CD4-positive, alpha-beta T cell treated with Interleukin-15 for 4 hours (primary cell): ENCODE measurements around the gene LRCH1.

Experiments used
- DNase-seq: peaks from one replicate; pipeline ENCODE4 v3.0.0-alpha.2; 2020; ENCODE audit warnings: low spot score

Gene LRCH1

GRCh38 chr13:46562152-46562551, 9.2 kb downstream of the LRCH1 start:
- DNase-seq: no peak

DNA sequence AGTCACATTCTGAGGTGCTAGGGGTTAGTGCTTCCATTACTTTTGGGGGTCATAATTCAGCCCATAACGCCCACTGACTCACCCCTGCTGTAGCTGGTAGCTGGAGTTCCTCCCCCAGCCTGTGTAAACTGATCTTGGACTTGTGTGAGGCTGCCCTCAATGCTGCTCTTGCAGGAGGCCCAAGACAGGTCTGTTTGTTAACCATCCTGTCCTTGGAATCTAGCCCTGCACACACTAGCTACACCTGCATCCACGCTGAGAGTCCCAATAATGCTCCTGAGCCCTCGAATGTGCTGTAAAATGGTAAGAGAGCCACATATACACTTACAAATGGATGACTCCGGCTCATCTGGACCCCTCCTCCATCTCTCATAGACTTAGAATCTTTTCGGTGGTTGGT, 9.6 kb downstream of the LRCH1 start:
- no peak for DNase-seq

DNA sequence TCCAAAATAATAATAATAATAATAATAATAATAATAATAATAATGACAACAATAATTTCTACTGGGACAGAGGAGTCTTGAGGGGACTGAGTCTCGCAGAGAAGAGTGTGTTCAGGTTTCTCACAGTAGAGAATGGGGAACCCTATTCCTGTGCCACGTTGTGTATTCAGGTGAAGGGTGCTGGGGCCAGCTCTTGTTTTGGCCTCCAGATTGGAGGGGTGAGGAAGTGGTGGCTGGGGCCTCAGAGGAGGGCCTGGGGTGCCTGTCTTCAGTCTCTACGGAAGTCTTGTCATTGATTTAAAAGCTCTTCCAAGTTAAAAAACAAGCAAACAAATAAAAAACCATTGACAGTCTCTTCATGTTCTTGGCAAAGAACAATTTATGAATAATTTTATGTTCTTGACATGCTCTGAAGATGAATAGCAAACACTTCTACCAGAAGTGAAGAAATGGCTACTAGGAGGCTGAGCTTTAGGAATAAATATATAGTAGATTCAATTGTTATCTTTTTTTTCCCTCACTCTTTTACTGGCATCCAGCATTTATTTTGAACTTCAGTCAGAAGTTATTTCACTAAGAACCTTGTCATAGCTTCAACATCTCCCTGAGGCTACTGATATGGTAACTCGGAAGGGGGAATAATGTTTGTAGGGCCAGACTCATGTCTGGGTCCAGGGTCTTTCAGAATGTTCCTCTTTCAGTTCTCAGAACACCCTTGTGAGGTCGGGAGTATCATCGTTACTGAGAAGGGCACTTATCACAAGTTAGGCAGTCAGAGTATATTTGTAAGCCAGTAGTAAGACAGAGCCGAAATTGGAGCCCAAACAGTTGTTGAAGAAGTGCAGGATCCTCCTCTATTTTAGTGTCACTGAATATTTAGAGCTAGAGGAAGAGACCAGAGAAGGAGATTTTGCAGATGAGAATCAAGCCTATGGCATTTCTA, 13.1 kb downstream of the LRCH1 start:
- DNase-seq: no peak

- DNase-seq: no peak
Measured at GRCh38 chr13:46567671-46568070, 14.7 kb downstream of the LRCH1 start.

- DNase-seq: no peak
Measured at GRCh38 chr13:46569456-46569855, 16.5 kb downstream of the LRCH1 start.

GRCh38 chr13:46570273-46570672, 17.3 kb downstream of the LRCH1 start:
- no peak for DNase-seq

GRCh38 chr13:46571189-46571908, 18.4 kb downstream of the LRCH1 start:
- no peak for DNase-seq

GRCh38 chr13:46571909-46572595, 19.1 kb downstream of the LRCH1 start:
- DNase-seq: no peak

GRCh38 chr13:46572752-46573431, 19.9 kb downstream of the LRCH1 start:
- DNase-seq: no peak

- DNase-seq: no peak
Measured at GRCh38 chr13:46575301-46575771, 22.4 kb downstream of the LRCH1 start.

- no peak for DNase-seq
Measured at GRCh38 chr13:46575818-46576221, 22.9 kb downstream of the LRCH1 start.

GRCh38 chr13:46576762-46577161, 23.8 kb downstream of the LRCH1 start:
- DNase-seq: no peak

- DNase-seq: no peak
Measured at GRCh38 chr13:46577696-46578589, 25.0 kb downstream of the LRCH1 start.

DNA sequence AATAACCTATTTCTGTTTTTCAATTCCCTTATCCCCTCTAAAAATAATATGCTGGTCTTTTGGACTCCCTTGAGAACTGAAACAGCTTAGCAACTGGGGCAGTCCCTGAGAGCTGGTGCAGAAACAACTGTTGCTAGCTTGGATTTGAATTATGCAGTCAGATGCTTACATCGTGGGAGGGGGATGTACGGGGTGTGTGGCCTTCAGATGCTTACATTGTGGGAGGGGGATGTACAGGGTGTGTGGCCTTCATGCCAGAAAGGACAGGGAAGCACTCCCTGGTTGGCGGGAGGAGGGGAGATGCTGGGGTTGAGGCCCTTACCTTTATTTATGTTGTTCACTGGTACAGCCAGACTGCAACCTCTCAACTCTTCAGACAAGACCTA, 25.6 kb downstream of the LRCH1 start:
- DNase-seq: no peak

DNA sequence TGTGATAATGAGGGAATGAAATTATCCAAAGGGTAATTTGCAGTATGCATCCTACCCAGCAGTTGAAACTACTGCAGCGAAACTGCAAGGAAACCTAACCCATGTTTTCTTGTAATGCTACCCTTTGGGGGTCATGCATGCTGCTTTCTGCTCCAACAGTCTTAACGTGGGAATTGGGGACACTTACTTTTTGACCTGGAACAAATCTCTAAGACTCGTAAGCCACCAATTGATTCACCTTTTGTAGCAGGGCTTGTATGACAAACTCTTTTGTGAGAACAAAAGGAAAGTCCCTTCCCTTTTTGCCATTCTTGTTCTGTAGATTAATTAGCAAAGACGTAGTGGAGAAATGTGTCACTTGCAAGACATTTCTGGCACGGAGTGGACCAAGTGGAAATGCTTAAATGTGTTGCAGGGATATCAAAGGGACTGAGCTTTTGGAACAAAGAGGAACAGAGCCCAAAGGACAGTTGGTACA, 27.4 kb downstream of the LRCH1 start:
- no peak for DNase-seq

DNA sequence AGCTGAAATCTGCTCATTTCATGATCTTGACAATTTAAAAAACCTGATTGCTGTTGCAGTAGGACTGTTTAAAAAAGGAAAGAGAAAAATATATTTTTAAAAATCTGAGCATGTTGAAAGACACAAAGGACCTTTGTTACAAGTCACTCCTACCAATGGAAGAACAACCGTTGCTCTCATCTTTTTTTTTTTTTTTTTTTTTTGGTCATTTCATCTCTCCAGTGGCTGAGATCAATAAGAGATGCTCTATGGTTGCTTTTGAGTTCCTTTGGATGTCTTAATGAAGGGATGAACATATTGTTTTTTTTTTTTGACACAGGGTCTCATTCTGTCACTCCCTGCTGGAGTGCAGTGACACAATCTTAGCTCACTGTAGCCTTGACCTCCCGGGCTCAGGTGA, 29.2 kb downstream of the LRCH1 start:
- DNase-seq: no peak

GRCh38 chr13:46586751-46587514, 34.0 kb downstream of the LRCH1 start:
- DNase-seq: no peak

GRCh38 chr13:46587807-46588418, 34.9 kb downstream of the LRCH1 start:
- DNase-seq: no peak

DNA sequence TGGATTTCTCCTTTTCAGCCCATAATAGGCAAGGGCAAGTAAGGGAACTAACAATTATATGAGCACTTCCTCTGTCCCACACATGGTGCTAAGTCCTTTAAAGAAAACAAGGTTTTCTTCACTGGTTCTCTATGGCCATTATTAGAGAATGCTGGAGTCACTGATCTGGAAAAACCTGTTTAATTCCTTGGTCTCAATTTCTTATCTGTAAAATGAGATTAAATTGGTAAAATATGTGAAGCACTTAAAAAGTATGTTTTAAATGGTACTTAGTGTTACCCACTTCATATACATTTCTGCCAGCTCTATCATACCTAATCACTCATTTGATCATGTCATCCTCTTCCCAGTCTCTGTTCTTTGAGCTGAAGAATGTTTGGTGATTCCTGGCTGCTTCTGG, 39.4 kb downstream of the LRCH1 start:
- no peak for DNase-seq

DNA sequence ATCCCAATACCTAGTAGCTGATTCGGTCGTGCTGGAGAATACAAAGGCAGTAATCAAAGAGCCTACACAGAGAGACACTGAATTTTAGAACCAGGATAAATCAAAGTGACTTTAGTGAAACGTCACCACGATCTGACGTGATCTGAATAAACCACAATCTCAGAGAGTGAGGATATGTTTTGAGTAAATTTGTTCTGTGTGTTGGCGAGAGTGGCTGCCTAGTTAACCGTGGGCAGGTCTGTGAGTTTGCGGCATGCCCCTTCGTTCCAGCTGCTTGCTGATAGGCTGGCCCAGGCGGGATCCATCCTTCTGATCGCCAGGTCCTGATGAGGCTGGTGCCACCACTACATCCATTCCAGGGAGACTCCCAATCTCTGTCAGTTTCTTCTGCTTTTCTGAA, 40.4 kb downstream of the LRCH1 start:
- DNase-seq: peak; percentile 58
